Measurements from ENCODE around the gene ZNF148.
A peak's percentile ranks its signal among the peaks of the same experiment; 100 is the strongest.

Gene ZNF148

GRCh38 chr3:125375950-125376679 is 990 bp upstream of the ZNF148 start:
- Histone ChIP-seq H3K4me3 (ENCODE audit: low read length) (peak overlapping the region; percentile 84), H3F3A (ENCODE audit: control insufficient read depth, insufficient read depth) (peaks cover 4% of the 10 kb centered on the region; the same call in 1 of the 2 replicates), H3K9me2 (replicated peaks; ENCODE audit: control insufficient read depth, low read length) (no peaks in the 10 kb centered on the region), H3K4me1 (ENCODE audit: control insufficient read depth, low read length) (peaks cover 18% of the 10 kb centered on the region), H3K79me2 (ENCODE audit: control insufficient read depth, low read length) (peaks cover 51% of the 10 kb centered on the region), H3K27ac (ENCODE audit: low read depth, low read length) (no peak overlapping the region), H3K36me3 (ENCODE audit: control insufficient read depth, low read length) (peaks cover 7% of the 10 kb centered on the region; the same call in 1 of the 2 replicates), H3K4me2 (ENCODE audit: low read length) (peak overlapping the region; percentile 88), H4K20me1 (ENCODE audit: control insufficient read depth, insufficient read depth, low read depth, low read length) (0 out of 2 replicates have a peak, but pooled peaks cover 5% of the 10 kb centered on the region), H3K27me3 (ENCODE audit: control insufficient read depth, low read length) (no peaks in the 10 kb centered on the region), H3K9me3 (ENCODE audit: control insufficient read depth, insufficient read depth, low read length) (no peaks in the 10 kb centered on the region)
- TF ChIP-seq EZH2phosphoT487 (IDR thresholded peaks at IDR 0.05; ENCODE audit: borderline replicate concordance, low read length) (no peak), CTCF (IDR thresholded peaks at IDR 0.05; ENCODE audit: low read depth, low read length, poor library complexity, severe bottlenecking) (no peak)

GRCh38 chr3:125374501-125374995 is 577 bp downstream of the ZNF148 start:
- Histone ChIP-seq H3K27me3 (ENCODE audit: control insufficient read depth, low read length) (no peaks in the 10 kb centered on the region), H3K79me2 (ENCODE audit: control insufficient read depth, low read length) (peaks cover 67% of the 10 kb centered on the region), H4K20me1 (ENCODE audit: control insufficient read depth, insufficient read depth, low read depth, low read length) (0 out of 2 replicates have a peak, but pooled peaks cover 9% of the 10 kb centered on the region), H3K4me1 (ENCODE audit: control insufficient read depth, low read length) (peaks cover 22% of the 10 kb centered on the region), H3K4me2 (ENCODE audit: low read length) (peak overlapping the region; percentile 68), H3F3A (ENCODE audit: control insufficient read depth, insufficient read depth) (peaks cover 4% of the 10 kb centered on the region; the same call in 1 of the 2 replicates), H3K9me3 (ENCODE audit: control insufficient read depth, insufficient read depth, low read length) (no peaks in the 10 kb centered on the region), H3K9me2 (replicated peaks; ENCODE audit: control insufficient read depth, low read length) (no peaks in the 10 kb centered on the region), H3K36me3 (ENCODE audit: control insufficient read depth, low read length) (peaks cover 7% of the 10 kb centered on the region; the same call in 1 of the 2 replicates), H3K4me3 (ENCODE audit: low read length) (peak overlapping the region; percentile 84), H3K27ac (ENCODE audit: low read depth, low read length) (peak overlapping the region; percentile 48)
- TF ChIP-seq CTCF (IDR thresholded peaks at IDR 0.05; ENCODE audit: low read depth, low read length, poor library complexity, severe bottlenecking) = no peak

GRCh38 chr3:125367403-125368230 is 7.5 kb downstream of the ZNF148 start:
- TF ChIP-seq CTCF (IDR thresholded peaks at IDR 0.05; ENCODE audit: low read depth, low read length, poor library complexity, severe bottlenecking) (no peak), EZH2phosphoT487 (IDR thresholded peaks at IDR 0.05; ENCODE audit: borderline replicate concordance, low read length) (no peak)
- Histone ChIP-seq H3K36me3 (ENCODE audit: control insufficient read depth, low read length) (peaks cover 7% of the 10 kb centered on the region), H3K27ac (ENCODE audit: low read depth, low read length) (no peak overlapping the region), H3K79me2 (ENCODE audit: control insufficient read depth, low read length) (peaks cover 100% of the 10 kb centered on the region), H3F3A (ENCODE audit: control insufficient read depth, insufficient read depth) (no peaks in the 10 kb centered on the region), H3K4me2 (ENCODE audit: low read length) (no peak overlapping the region), H3K4me1 (ENCODE audit: control insufficient read depth, low read length) (0 out of 2 replicates have a peak, but pooled peaks cover 3% of the 10 kb centered on the region), H3K27me3 (ENCODE audit: control insufficient read depth, low read length) (no peaks in the 10 kb centered on the region), H3K9me2 (replicated peaks; ENCODE audit: control insufficient read depth, low read length) (no peaks in the 10 kb centered on the region), H4K20me1 (ENCODE audit: control insufficient read depth, insufficient read depth, low read depth, low read length) (0 out of 2 replicates have a peak, but pooled peaks cover 4% of the 10 kb centered on the region), H3K4me3 (ENCODE audit: low read length) (no peak overlapping the region), H3K9me3 (ENCODE audit: control insufficient read depth, insufficient read depth, low read length) (no peaks in the 10 kb centered on the region)

Measured in DOHH2 (cell line).